Stomach (tissue), 4 donors: ENCODE data around the gene C1QTNF6.

Experiments
- EP300 ChIP-seq: sonication (generic); formaldehyde crosslinking; IDR thresholded peaks from one replicate; pipeline ENCODE4 v1.6.1; 2017; ENCODE audit warnings: antibody characterized with exemption
- POLR2A ChIP-seq, 4 donors: fragments of 450-650 bp; IDR thresholded peaks; one replicate each; pipeline ENCODE4 v1.6.1; 2016; ENCODE audit warnings: antibody characterized with exemption in 4 of 4, control low read depth in 2 of 4, mild to moderate bottlenecking in 1 of 4, moderate library complexity in 1 of 4
- POLR2AphosphoS5 ChIP-seq, 3 donors: sonication (generic); formaldehyde crosslinking; IDR thresholded peaks; one replicate each; pipeline ENCODE4 v1.6.1; 2016; ENCODE audit warnings: antibody characterized with exemption in 3 of 3
- TF ChIP-seq, protein P1 (sequence below), 7 experiments: fragments of 450-650 bp in 4 of 7; fragments of 200-600 bp in 3 of 7; sonication (generic) in 3 of 7; IDR thresholded peaks; one replicate each; pipeline ENCODE4 v1.5.1; 2016 to 2019; ENCODE audit warnings: antibody characterized with exemption in 7 of 7, control low read depth in 2 of 7, mild to moderate bottlenecking in 1 of 7

GRCh38 chr22:37192204-37192603 lies 4.2 kb upstream of the C1QTNF6 start:
- TF ChIP-seq, protein P1, sequence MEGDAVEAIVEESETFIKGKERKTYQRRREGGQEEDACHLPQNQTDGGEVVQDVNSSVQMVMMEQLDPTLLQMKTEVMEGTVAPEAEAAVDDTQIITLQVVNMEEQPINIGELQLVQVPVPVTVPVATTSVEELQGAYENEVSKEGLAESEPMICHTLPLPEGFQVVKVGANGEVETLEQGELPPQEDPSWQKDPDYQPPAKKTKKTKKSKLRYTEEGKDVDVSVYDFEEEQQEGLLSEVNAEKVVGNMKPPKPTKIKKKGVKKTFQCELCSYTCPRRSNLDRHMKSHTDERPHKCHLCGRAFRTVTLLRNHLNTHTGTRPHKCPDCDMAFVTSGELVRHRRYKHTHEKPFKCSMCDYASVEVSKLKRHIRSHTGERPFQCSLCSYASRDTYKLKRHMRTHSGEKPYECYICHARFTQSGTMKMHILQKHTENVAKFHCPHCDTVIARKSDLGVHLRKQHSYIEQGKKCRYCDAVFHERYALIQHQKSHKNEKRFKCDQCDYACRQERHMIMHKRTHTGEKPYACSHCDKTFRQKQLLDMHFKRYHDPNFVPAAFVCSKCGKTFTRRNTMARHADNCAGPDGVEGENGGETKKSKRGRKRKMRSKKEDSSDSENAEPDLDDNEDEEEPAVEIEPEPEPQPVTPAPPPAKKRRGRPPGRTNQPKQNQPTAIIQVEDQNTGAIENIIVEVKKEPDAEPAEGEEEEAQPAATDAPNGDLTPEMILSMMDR (IDR thresholded peaks at IDR 0.05) = no peak
- TF ChIP-seq POLR2AphosphoS5 (IDR thresholded peaks at IDR 0.05) (no peak), POLR2A (IDR thresholded peaks at IDR 0.05) (no peak), EP300 (no peak)
